A549 (cell line): Measurements from ENCODE around the gene ZNF423. TPM values are rescaled to one million over a fixed set of nuclear protein-coding genes. Genes with fewer than 3 reads are reported as not detected.

Experiments
- ATAC-seq, 2 experiments: fragments of 200-7000 bp in 1 of 2; fragments of >200 bp in 1 of 2; cut with Nextera tagmentation in 1 of 2; cut with Tn5 transposase in 1 of 2; 3 replicates each; pipeline versions ENCODE4 v1.8.0 to v1.9.1; 2018 to 2020; ENCODE audit warnings: mild to moderate bottlenecking in 1 of 2, moderate library complexity in 1 of 2
- CTCF ChIA-PET: fragments of 300-600 bp; sonication (Branson Sonifier 250); formaldehyde crosslinking; extraction: SDS; loops from one replicate; lab custom pipeline; 2021; ENCODE audit warnings: antibody characterized with exemption, inconsistent platforms; lab: Yijun Ruan, JAX
- POLR2A ChIA-PET: fragments of 350-600 bp; formaldehyde crosslinking; extraction: SDS; loops from one replicate; lab custom pipeline; 2021; ENCODE audit warnings: antibody characterized with exemption, inconsistent platforms; lab: Yijun Ruan, JAX
- DNase-seq, 2 experiments: peaks; one replicate each; pipeline versions ENCODE4 v3.0.0 to v3.0.0-alpha.2; 2011 to 2016; ENCODE audit warnings: low read depth in 1 of 2, low spot score in 1 of 2
- FAIRE-seq: peaks from 2 replicates; lab custom pipeline; 2011; peaks lifted over from hg19 to GRCh38; lab: Jason Lieb, UNC
- H3K27ac ChIP-seq, 2 experiments: fragments of >200 bp; sonication (Bioruptor Twin); formaldehyde crosslinking; 3 replicates each; pipeline ENCODE4 v1.5.1; 2016 to 2017
- H3K4me1 ChIP-seq: fragments of >200 bp; sonication (Bioruptor Twin); formaldehyde crosslinking; 3 replicates; pipeline ENCODE4 v1.6.1; 2016
- H3K4me2 ChIP-seq: fragments of >200 bp; sonication (Bioruptor Twin); formaldehyde crosslinking; 3 replicates; pipeline ENCODE4 v1.6.1; 2016
- H3K4me3 ChIP-seq: fragments of >200 bp; sonication (Bioruptor Twin); formaldehyde crosslinking; 3 replicates; pipeline ENCODE4 v1.5.1; 2016
- H3K9me3 ChIP-seq: fragments of >200 bp; sonication (Bioruptor Twin); formaldehyde crosslinking; 3 replicates; pipeline ENCODE4 v1.6.1; 2016
- ATOH8 ChIP-seq: fragments of 250-450 bp; sonication (Bioruptor Pico); IDR thresholded peaks from 2 replicates; pipeline ENCODE4 v1.5.0; 2020; ENCODE audit warnings: low read depth, mild to moderate bottlenecking, moderate library complexity
- CBX8 ChIP-seq: fragments of 200-600 bp; sonication (generic); IDR thresholded peaks from 2 replicates; pipeline ENCODE4 v1.6.1; 2016
- E2F6 ChIP-seq: IDR thresholded peaks from 2 replicates; pipeline ENCODE4 v1.6.1; 2012; ENCODE audit warnings: low read depth, borderline replicate concordance
- EP300 ChIP-seq, 2 experiments: fragments of >200 bp; sonication (Bioruptor Twin); formaldehyde crosslinking; IDR thresholded peaks; 2 replicates in 1 of 2; 3 replicates in 1 of 2; pipeline ENCODE4 v1.6.1; 2016 to 2017
- HDAC2 ChIP-seq: fragments of 200-600 bp; sonication (generic); IDR thresholded peaks from 2 replicates; pipeline ENCODE4 v1.6.1; 2016
- HOXB13 ChIP-seq: fragments of 250-450 bp; sonication (Bioruptor Pico); IDR thresholded peaks from 2 replicates; pipeline ENCODE4 v1.5.0; 2020; ENCODE audit warnings: low read depth, mild to moderate bottlenecking, moderate library complexity
- JUN ChIP-seq, 2 experiments: fragments of >200 bp; sonication (Bioruptor Twin); formaldehyde crosslinking; IDR thresholded peaks; 2 replicates in 1 of 2; 3 replicates in 1 of 2; pipeline ENCODE4 v1.6.1; 2016 to 2017
- MYC ChIP-seq: IDR thresholded peaks from 2 replicates; pipeline ENCODE4 v1.6.1; 2012; ENCODE audit warnings: mild to moderate bottlenecking, inconsistent platforms, low read length, improper control_type of control experiment, borderline replicate concordance
- NFE2L2 ChIP-seq: fragments of 150-350 bp; conservative IDR thresholded peaks from 2 replicates; pipeline ENCODE4 v1.6.1; 2014; ENCODE audit warnings: low read length
- NPAS2 ChIP-seq: fragments of 250-450 bp; sonication (Bioruptor Pico); IDR thresholded peaks from 2 replicates; pipeline ENCODE4 v1.8.0; 2022; ENCODE audit warnings: mild to moderate bottlenecking, moderate library complexity, borderline replicate concordance
- PBX3 ChIP-seq: IDR thresholded peaks from 2 replicates; pipeline ENCODE4 v1.6.1; 2012
- POLR2AphosphoS2 ChIP-seq: conservative IDR thresholded peaks from 2 replicates; pipeline ENCODE4 v1.6.1; 2012; ENCODE audit warnings: low read length, improper control_type of control experiment, inconsistent platforms
- RAD21 ChIP-seq, 2 experiments: fragments of >200 bp in 1 of 2; sonication (Bioruptor Twin) in 1 of 2; formaldehyde crosslinking in 1 of 2; IDR thresholded peaks in 1 of 2; conservative IDR thresholded peaks in 1 of 2; 2 replicates in 1 of 2; 3 replicates in 1 of 2; pipeline ENCODE4 v1.6.1; 2012 to 2018; ENCODE audit warnings: inconsistent platforms in 1 of 2
- RCOR1 ChIP-seq: fragments of 150-350 bp; IDR thresholded peaks from 2 replicates; pipeline ENCODE4 v1.6.1; 2014; ENCODE audit warnings: antibody characterized with exemption, low read length, low read depth
- SREBF2 ChIP-seq: fragments of 450-650 bp; IDR thresholded peaks from 2 replicates; pipeline ENCODE4 v1.6.1; 2014; ENCODE audit warnings: mild to moderate bottlenecking, moderate library complexity
- WGBS: methylation state at CpG from one replicate; pipeline ENCODE4 v1.1.6; 2017; ENCODE audit errors: missing lambda C conversion rate; 5-methylcytosine and 5-hydroxymethylcytosine counted together
- polyA plus RNA-seq, 4 experiments: library from polyadenylated mRNA; depleted of rRNA in 3 of 4; stranded (reverse); fragments of >200 nt; fragmentation: RNase III in 1 of 4; extraction: RNeasy Plus Mini Kit Qiagen cat#74134 plus additional on column Dnase treatment in 1 of 4; gene quantifications; 2 replicates in 3 of 4; 3 replicates in 1 of 4; pipeline ENCODE4 v1.2.3, GENCODE V29; 2011 to 2017
- TF ChIP-seq, protein P1 (sequence below): fragments of 250-450 bp; sonication (Bioruptor Pico); IDR thresholded peaks from 2 replicates; pipeline ENCODE4 v1.5.0; 2021; ENCODE audit warnings: mild to moderate bottlenecking, moderate library complexity, borderline replicate concordance
- TF ChIP-seq, protein P2 (sequence below): fragments of 450-650 bp; IDR thresholded peaks from 2 replicates; pipeline ENCODE4 v1.6.1; 2014; ENCODE audit warnings: antibody characterized with exemption
- TF ChIP-seq, protein P3 (sequence below): fragments of >200 bp; sonication (Bioruptor Twin); formaldehyde crosslinking; IDR thresholded peaks from 3 replicates; pipeline ENCODE4 v1.6.1; 2016

Gene ZNF423
- polyA plus RNA-seq, 2 of the 4 experiments (the other 2 are of a cell fraction) = 0.04 to 0.10 TPM

GRCh38 chr16:49727611-49728010 lies 128.3 kb downstream of the ZNF423 start:
- no peak for TF ChIP-seq JUN (IDR thresholded peaks at IDR 0.05)
- TF ChIP-seq ATOH8 = no peak
- no peak for TF ChIP-seq E2F6
- TF ChIP-seq POLR2AphosphoS2 = no peak
- no peak for TF ChIP-seq MYC
- TF ChIP-seq NPAS2 = no peak
- no peak for TF ChIP-seq EP300 (IDR thresholded peaks at IDR 0.05)
- no peak for TF ChIP-seq CBX8
- TF ChIP-seq SREBF2 = no peak
- no peak for TF ChIP-seq RCOR1
- TF ChIP-seq, protein P1, sequence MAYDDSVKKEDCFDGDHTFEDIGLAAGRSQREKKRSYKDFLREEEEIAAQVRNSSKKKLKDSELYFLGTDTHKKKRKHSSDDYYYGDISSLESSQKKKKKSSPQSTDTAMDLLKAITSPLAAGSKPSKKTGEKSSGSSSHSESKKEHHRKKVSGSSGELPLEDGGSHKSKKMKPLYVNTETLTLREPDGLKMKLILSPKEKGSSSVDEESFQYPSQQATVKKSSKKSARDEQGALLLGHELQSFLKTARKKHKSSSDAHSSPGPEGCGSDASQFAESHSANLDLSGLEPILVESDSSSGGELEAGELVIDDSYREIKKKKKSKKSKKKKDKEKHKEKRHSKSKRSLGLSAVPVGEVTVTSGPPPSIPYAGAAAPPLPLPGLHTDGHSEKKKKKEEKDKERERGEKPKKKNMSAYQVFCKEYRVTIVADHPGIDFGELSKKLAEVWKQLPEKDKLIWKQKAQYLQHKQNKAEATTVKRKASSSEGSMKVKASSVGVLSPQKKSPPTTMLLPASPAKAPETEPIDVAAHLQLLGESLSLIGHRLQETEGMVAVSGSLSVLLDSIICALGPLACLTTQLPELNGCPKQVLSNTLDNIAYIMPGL (CRISPR knock-in tag) = no peak
- Histone ChIP-seq H3K4me3 (no peak overlapping the region), H3K9me3 (peaks cover 8% of the 10 kb centered on the region), H3K27ac (no peak overlapping the region), H3K4me1 (no peaks in the 10 kb centered on the region), H3K4me2 (no peak overlapping the region)
- ATAC-seq (no peak), DNase-seq (no peak), FAIRE-seq (no peak)
- POLR2A ChIA-PET = no interaction called here
- CTCF ChIA-PET = interaction anchor here (0.6 kb wide), 1 partner anchor 1318 kb away, joined by 4 read pairs; no protein-coding TSS in a partner anchor
- 31% methylated on average over 10 of the region's 11 CpGs for WGBS

- POLR2A ChIA-PET = no interaction called here
- Histone ChIP-seq H3K9me3 (peaks cover 8% of the 10 kb centered on the region), H3K4me2 (no peak overlapping the region), H3K4me3 (no peak overlapping the region), H3K4me1 (no peaks in the 10 kb centered on the region)
- TF ChIP-seq RAD21 (conservative IDR thresholded peaks at IDR 0.05 in 1 of 2, IDR thresholded peaks at IDR 0.05 in 1 of 2) = no peak
- TF ChIP-seq, protein P2, sequence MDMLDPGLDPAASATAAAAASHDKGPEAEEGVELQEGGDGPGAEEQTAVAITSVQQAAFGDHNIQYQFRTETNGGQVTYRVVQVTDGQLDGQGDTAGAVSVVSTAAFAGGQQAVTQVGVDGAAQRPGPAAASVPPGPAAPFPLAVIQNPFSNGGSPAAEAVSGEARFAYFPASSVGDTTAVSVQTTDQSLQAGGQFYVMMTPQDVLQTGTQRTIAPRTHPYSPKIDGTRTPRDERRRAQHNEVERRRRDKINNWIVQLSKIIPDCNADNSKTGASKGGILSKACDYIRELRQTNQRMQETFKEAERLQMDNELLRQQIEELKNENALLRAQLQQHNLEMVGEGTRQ = no peak
- TF ChIP-seq, protein P3, sequence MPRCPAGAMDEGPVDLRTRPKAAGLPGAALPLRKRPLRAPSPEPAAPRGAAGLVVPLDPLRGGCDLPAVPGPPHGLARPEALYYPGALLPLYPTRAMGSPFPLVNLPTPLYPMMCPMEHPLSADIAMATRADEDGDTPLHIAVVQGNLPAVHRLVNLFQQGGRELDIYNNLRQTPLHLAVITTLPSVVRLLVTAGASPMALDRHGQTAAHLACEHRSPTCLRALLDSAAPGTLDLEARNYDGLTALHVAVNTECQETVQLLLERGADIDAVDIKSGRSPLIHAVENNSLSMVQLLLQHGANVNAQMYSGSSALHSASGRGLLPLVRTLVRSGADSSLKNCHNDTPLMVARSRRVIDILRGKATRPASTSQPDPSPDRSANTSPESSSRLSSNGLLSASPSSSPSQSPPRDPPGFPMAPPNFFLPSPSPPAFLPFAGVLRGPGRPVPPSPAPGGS = no peak
- TF ChIP-seq HOXB13 (CRISPR knock-in tag) = no peak
- no peak for TF ChIP-seq NFE2L2
- no peak for TF ChIP-seq PBX3
- TF ChIP-seq HDAC2 = no peak
- no peak for TF ChIP-seq MYC
- TF ChIP-seq, all 56 proteins: peak for 0
- FAIRE-seq (no peak), DNase-seq (no peak), ATAC-seq (no peak)
- WGBS = 51% methylated on average over 6 of the region's 6 CpGs
- CTCF ChIA-PET = no interaction called here
- H3K27ac ChIP-seq = no peak overlapping the region
Measured at GRCh38 chr16:49726155-49726554, 129.8 kb downstream of the ZNF423 start.
